ENCODE data around the gene RAD51B.

RAD51B gene

DNA sequence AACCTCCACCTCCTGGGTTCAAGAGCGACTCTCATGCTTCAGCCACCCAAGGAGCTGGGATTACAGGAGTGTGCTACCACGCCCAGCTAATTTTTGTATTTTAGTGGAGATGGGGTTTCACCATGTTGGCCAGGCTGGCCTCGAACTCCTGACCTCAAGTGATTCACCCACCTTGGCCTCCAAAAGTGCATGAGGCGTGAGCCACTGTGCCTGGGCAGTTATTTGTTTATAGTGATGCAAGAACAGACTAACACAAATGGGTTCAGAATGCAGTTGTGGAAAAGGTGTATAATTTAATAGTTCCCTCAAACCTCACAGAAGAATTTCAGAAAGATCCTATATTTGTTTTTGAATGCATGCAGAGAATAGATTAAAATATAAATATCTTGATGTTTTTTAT, 526.2 kb downstream of the RAD51B start:
- ChIA-PET CTCF (interaction anchor here (0.7 kb wide), 1 partner anchor 456 kb away, joined by 3 read pairs; no protein-coding TSS in a partner anchor), POLR2A (no interaction called here)

GRCh38 chr14:68346556-68347343, 527.2 kb downstream of the RAD51B start:
- Histone ChIP-seq H3K27ac (ENCODE audit: extremely low read depth, low read depth, low read length) (no peak overlapping the region), H3K36me3 (ENCODE audit: control insufficient read depth in 2 of 2, insufficient read depth in 1 of 2, low read length in 2 of 2) (no peaks in the 10 kb centered on the region), H3K9me3 (ENCODE audit: control insufficient read depth, insufficient read depth, low read depth, low read length) (no peaks in the 10 kb centered on the region), H3K4me1 (ENCODE audit: control insufficient read depth, insufficient read depth, low read length) (peaks cover 7% of the 10 kb centered on the region), H3K4me3 (ENCODE audit: low read depth, low read length) (no peak overlapping the region)
- ChIA-PET POLR2A (no interaction called here), CTCF (no interaction called here)
- no peak for TF ChIP-seq ZNF747 (tag by site-specific recombination; IDR thresholded peaks at IDR 0.05)
- TF ChIP-seq ZSCAN4 (tag by site-specific recombination; IDR thresholded peaks at IDR 0.05), result no peak
- TF ChIP-seq ZNF404 (tag by site-specific recombination; IDR thresholded peaks at IDR 0.05), result no peak
- TF ChIP-seq ZFP41 (tag by site-specific recombination; IDR thresholded peaks at IDR 0.05; ENCODE audit: borderline replicate concordance), result no peak

More for the DNA sequence above, 526.2 kb downstream of the RAD51B start:
- Histone ChIP-seq H3K4me3 (ENCODE audit: low read depth, low read length) (no peak overlapping the region), H3K27ac (ENCODE audit: extremely low read depth, low read depth, low read length) (no peak overlapping the region), H3K36me3 (ENCODE audit: control insufficient read depth in 2 of 2, insufficient read depth in 1 of 2, low read length in 2 of 2) (no peaks in the 10 kb centered on the region), H3K9me3 (ENCODE audit: control insufficient read depth, insufficient read depth, low read depth, low read length) (no peaks in the 10 kb centered on the region), H3K4me1 (ENCODE audit: control insufficient read depth, insufficient read depth, low read length) (peaks cover 6% of the 10 kb centered on the region)
- TF ChIP-seq ZBTB49 (tag by site-specific recombination; IDR thresholded peaks at IDR 0.05; ENCODE audit: low read depth), result no peak
- no peak for TF ChIP-seq ZNF274 (IDR thresholded peaks at IDR 0.05; ENCODE audit: low read length)
- TF ChIP-seq ZNF274 (tag by site-specific recombination; IDR thresholded peaks at IDR 0.05; ENCODE audit: borderline replicate concordance), result no peak

GRCh38 chr14:68349900-68350629, 530.5 kb downstream of the RAD51B start:
- ChIA-PET POLR2A (no interaction called here), CTCF (interaction anchor here (0.7 to 1.2 kb wide), 2 partner anchors 59 to 99 kb away, joined by 3 to 6 read pairs; no protein-coding TSS in a partner anchor)
- Histone ChIP-seq H3K4me3 (ENCODE audit: low read depth, low read length) (no peak overlapping the region), H3K9me3 (ENCODE audit: control insufficient read depth, insufficient read depth, low read depth, low read length) (no peaks in the 10 kb centered on the region), H3K4me1 (ENCODE audit: control insufficient read depth, insufficient read depth, low read length) (peaks cover 7% of the 10 kb centered on the region), H3K36me3 (ENCODE audit: control insufficient read depth in 2 of 2, insufficient read depth in 1 of 2, low read length in 2 of 2) (no peaks in the 10 kb centered on the region), H3K27ac (ENCODE audit: extremely low read depth, low read depth, low read length) (peak overlapping the region; percentile 54)
- TF ChIP-seq, protein P1, sequence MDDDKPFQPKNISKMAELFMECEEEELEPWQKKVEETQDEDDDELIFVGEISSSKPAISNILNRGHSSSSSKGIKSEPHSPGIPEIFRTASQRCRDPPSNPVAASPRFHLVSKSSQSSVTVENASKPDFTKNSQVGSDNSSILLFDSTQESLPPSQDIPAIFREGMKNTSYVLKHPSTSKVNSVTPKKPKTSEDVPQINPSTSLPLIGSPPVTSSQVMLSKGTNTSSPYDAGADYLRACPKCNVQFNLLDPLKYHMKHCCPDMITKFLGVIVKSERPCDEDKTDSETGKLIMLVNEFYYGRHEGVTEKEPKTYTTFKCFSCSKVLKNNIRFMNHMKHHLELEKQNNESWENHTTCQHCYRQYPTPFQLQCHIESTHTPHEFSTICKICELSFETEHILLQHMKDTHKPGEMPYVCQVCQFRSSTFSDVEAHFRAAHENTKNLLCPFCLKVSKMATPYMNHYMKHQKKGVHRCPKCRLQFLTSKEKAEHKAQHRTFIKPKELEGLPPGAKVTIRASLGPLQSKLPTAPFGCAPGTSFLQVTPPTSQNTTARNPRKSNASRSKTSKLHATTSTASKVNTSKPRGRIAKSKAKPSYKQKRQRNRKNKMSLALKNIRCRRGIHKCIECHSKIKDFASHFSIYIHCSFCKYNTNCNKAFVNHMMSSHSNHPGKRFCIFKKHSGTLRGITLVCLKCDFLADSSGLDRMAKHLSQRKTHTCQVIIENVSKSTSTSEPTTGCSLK (tag by site-specific recombination; IDR thresholded peaks at IDR 0.05), result no peak
- TF ChIP-seq ZNF324 (tag by site-specific recombination; IDR thresholded peaks at IDR 0.05) (no peak), ZNF664 (tag by site-specific recombination; IDR thresholded peaks at IDR 0.05) (no peak), ZNF768 (tag by site-specific recombination; IDR thresholded peaks at IDR 0.05) (no peak), ZNF843 (tag by site-specific recombination; IDR thresholded peaks at IDR 0.05) (peak; percentile 76), ZNF24 (tag by site-specific recombination; IDR thresholded peaks at IDR 0.05) (no peak), ZNF785 (tag by site-specific recombination; IDR thresholded peaks at IDR 0.05) (no peak), ZNF214 (tag by site-specific recombination; IDR thresholded peaks at IDR 0.05; ENCODE audit: borderline replicate concordance) (no peak), ZBTB1 (tag by site-specific recombination; IDR thresholded peaks at IDR 0.05) (no peak), ZNF416 (tag by site-specific recombination; IDR thresholded peaks at IDR 0.05) (no peak), WT1 (tag by site-specific recombination; IDR thresholded peaks at IDR 0.05) (no peak), HOXC10 (CRISPR knock-in tag; IDR thresholded peaks at IDR 0.05) (no peak)
- TF ChIP-seq, protein P2, sequence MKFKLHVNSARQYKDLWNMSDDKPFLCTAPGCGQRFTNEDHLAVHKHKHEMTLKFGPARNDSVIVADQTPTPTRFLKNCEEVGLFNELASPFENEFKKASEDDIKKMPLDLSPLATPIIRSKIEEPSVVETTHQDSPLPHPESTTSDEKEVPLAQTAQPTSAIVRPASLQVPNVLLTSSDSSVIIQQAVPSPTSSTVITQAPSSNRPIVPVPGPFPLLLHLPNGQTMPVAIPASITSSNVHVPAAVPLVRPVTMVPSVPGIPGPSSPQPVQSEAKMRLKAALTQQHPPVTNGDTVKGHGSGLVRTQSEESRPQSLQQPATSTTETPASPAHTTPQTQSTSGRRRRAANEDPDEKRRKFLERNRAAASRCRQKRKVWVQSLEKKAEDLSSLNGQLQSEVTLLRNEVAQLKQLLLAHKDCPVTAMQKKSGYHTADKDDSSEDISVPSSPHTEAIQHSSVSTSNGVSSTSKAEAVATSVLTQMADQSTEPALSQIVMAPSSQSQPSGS (tag by site-specific recombination; IDR thresholded peaks at IDR 0.05; ENCODE audit: low read depth), result no peak
- TF ChIP-seq, protein P3, sequence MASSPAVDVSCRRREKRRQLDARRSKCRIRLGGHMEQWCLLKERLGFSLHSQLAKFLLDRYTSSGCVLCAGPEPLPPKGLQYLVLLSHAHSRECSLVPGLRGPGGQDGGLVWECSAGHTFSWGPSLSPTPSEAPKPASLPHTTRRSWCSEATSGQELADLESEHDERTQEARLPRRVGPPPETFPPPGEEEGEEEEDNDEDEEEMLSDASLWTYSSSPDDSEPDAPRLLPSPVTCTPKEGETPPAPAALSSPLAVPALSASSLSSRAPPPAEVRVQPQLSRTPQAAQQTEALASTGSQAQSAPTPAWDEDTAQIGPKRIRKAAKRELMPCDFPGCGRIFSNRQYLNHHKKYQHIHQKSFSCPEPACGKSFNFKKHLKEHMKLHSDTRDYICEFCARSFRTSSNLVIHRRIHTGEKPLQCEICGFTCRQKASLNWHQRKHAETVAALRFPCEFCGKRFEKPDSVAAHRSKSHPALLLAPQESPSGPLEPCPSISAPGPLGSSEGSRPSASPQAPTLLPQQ (tag by site-specific recombination; IDR thresholded peaks at IDR 0.05), result 0 out of 2 replicates have a peak, but pooled peaks have one; percentile 28

All from HEK293 (cell line).